Uterus (tissue), 4 donors: ENCODE results near the gene ADAMTS17. TPM values are rescaled to one million over a fixed set of nuclear protein-coding genes. Genes with fewer than 3 reads are reported as not detected.

Experiments
- DNase-seq, 2 donors: peaks; one replicate each; pipeline ENCODE4 v3.0.0-alpha.2; 2019 to 2020
- H3K27ac ChIP-seq, 2 donors: fragments of 200-600 bp; sonication (generic); 1 replicate in 1 of 2; 2 replicates in 1 of 2; pipeline ENCODE4 v1.5.1; 2016 to 2018
- H3K27me3 ChIP-seq, 2 donors: fragments of 200-600 bp; sonication (generic); one replicate each; pipeline ENCODE4 v1.5.1; 2018 to 2019; ENCODE audit warnings: control low read depth in 1 of 2
- H3K36me3 ChIP-seq, 2 donors: fragments of 200-600 bp; sonication (generic); one replicate each; pipeline ENCODE4 v1.5.1; 2019; ENCODE audit warnings: control low read depth in 1 of 2
- H3K4me1 ChIP-seq, 2 donors: fragments of 200-600 bp; sonication (generic); one replicate each; pipeline ENCODE4 v1.5.1; 2018 to 2019; ENCODE audit warnings: control low read depth in 1 of 2
- H3K4me3 ChIP-seq, 2 donors: fragments of 200-600 bp; sonication (generic); 1 replicate in 1 of 2; 2 replicates in 1 of 2; pipeline ENCODE4 v1.5.1; 2018 to 2019; ENCODE audit warnings: mild to moderate bottlenecking in 1 of 2
- H3K9me3 ChIP-seq, 2 donors: fragments of 200-600 bp; sonication (generic); one replicate each; pipeline ENCODE4 v1.5.1; 2019; ENCODE audit warnings: control low read depth in 1 of 2
- CTCF ChIP-seq, 4 experiments: fragments of 200-600 bp in 2 of 4; fragments of 450-650 bp in 2 of 4; sonication (generic) in 2 of 4; IDR thresholded peaks; one replicate each; pipeline ENCODE4 v1.5.1; 2016 to 2019; ENCODE audit warnings: antibody characterized with exemption in 4 of 4, mild to moderate bottlenecking in 2 of 4, moderate library complexity in 1 of 4
- POLR2A ChIP-seq, 2 donors: fragments of 450-650 bp; IDR thresholded peaks; one replicate each; pipeline ENCODE4 v1.6.1; 2016; ENCODE audit warnings: antibody characterized with exemption in 2 of 2, mild to moderate bottlenecking in 1 of 2, moderate library complexity in 1 of 2
- intact Hi-C: fragments of 100-400 bp; cut with DNase I; formaldehyde crosslinking; loops from one replicate; pipeline ENCODE4 v1.15.1; 2023; ENCODE audit warnings: low total_unique reads
- total RNA-seq, 4 donors: library from RNA; depleted of rRNA in 3 of 4; stranded (reverse); fragments of >200 nt in 3 of 4; gene quantifications; one replicate each; pipeline versions ENCODE4 v1.1.0 to v1.2.4, GENCODE V29; 2014 to 2023
- donor health status: DM: yes; HTN: yes; CAD: no.

Gene ADAMTS17
- total RNA-seq, 4 donors from 2014 or later = 3.1 to 17.1 (median 8.1) TPM; not detected in 1

DNA sequence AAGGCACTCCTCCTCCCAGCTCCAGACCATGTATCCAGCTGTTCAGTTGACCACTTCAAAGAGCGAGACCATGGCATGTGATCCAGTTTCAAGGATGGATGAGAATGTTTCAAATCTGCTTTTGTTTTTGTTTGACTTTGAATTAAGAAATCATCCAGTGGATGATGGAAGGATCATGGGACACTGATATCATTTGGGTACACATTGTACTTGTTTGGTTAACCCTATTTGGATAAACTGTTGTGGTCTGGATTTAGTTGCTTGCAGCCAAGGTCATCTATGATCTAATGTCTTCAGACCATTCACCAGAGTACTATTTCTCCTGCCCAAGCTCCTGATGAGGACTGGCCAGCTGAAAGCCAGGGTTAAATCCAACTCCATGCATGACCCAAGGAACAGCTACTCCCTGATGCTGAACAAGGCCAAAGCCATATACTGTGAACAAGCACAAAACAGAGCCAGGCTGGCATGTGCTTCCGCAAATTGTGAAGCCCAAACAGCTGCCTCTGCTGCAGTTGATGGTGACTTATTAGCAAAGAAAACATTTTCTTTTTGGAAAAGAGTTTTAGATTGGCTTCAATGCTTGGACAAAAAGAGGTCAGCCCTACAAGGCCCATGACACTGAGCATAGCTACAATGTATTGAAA, 5.2 kb upstream of the ADAMTS17 start:
- Histone ChIP-seq H3K27ac (no peak overlapping the region), H3K9me3 (no peaks in the 10 kb centered on the region), H3K4me1 (no peaks in the 10 kb centered on the region), H3K36me3 (no peaks in the 10 kb centered on the region), H3K4me3 (no peak overlapping the region), H3K27me3 (no peaks in the 10 kb centered on the region)
- TF ChIP-seq CTCF (IDR thresholded peaks at IDR 0.05) (no peak), POLR2A (IDR thresholded peaks at IDR 0.05) (no peak)
- intact Hi-C loops = no loop called here
- no peak for DNase-seq

GRCh38 chr15:100345438-100345837, 3.7 kb upstream of the ADAMTS17 start:
- peaks cover 0 to 3% of the 10 kb centered on the region in 2 donors for H3K27me3 ChIP-seq
- peaks cover 0 to 7% of the 10 kb centered on the region in 2 donors for H3K4me1 ChIP-seq
- H3K36me3 ChIP-seq = no peaks in the 10 kb centered on the region
- H3K4me3 ChIP-seq = no peak overlapping the region
- no peak for DNase-seq
- TF ChIP-seq POLR2A (IDR thresholded peaks at IDR 0.05) (no peak), CTCF (IDR thresholded peaks at IDR 0.05) (no peak)
- no peak overlapping the region for H3K27ac ChIP-seq
- no peaks in the 10 kb centered on the region for H3K9me3 ChIP-seq
- intact Hi-C loops = no loop called here

GRCh38 chr15:100343251-100343650, 1.5 kb upstream of the ADAMTS17 start:
- no peak for TF ChIP-seq CTCF (IDR thresholded peaks at IDR 0.05)
- TF ChIP-seq POLR2A (IDR thresholded peaks at IDR 0.05) = no peak
- Histone ChIP-seq H3K4me3 (no peak overlapping the region), H3K9me3 (no peaks in the 10 kb centered on the region), H3K27me3 (peaks cover 0 to 3% of the 10 kb centered on the region in 2 donors), H3K36me3 (no peaks in the 10 kb centered on the region), H3K4me1 (peaks cover 0 to 7% of the 10 kb centered on the region in 2 donors), H3K27ac (no peak overlapping the region)
- no peak for DNase-seq
- intact Hi-C loops = no loop called here

DNA sequence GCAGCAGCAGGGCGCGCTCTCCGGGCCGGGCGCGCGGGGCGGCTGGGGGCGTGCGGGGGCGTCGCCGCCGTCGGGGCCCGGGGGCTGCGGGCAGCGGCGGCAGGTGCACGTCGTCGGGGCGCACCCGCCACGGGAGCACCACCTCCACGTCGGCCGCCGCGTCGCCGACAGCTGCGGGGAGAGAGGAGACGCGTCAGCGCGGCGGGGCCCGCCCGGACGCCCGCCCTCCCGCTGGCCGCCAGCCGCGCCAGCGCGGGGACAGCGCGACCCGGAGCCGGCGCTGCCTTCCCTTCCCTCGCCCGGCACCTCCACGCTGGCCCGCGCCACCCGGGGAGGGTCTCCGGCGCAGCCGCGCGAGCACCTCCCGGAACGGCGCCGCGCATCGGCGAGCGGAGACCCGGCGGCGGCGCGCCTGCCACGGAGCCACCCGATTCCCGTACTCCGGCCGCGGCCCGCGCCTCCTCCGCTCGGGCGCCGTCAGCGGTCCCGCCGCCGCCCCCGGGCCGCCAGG, 481 bp downstream of the ADAMTS17 start:
- Histone ChIP-seq H3K27ac (peak overlapping the region; percentile 10 to 61), H3K4me3 (peak overlapping the region; percentile 40 to 76), H3K9me3 (no peaks in the 10 kb centered on the region), H3K27me3 (peaks cover 0 to 3% of the 10 kb centered on the region in 2 donors), H3K36me3 (no peaks in the 10 kb centered on the region), H3K4me1 (peaks cover 0 to 7% of the 10 kb centered on the region in 2 donors)
- intact Hi-C loops = no loop called here
- TF ChIP-seq POLR2A (IDR thresholded peaks at IDR 0.05) = no peak
- no peak for TF ChIP-seq CTCF (IDR thresholded peaks at IDR 0.05)
- no peak for DNase-seq

- H3K9me3 ChIP-seq = no peaks in the 10 kb centered on the region
- no peak overlapping the region for H3K27ac ChIP-seq
- peaks cover 0 to 3% of the 10 kb centered on the region in 2 donors for H3K27me3 ChIP-seq
- peak overlapping the region in 1 of 2 donors; percentile 11 for H3K4me3 ChIP-seq
- no peaks in the 10 kb centered on the region for H3K36me3 ChIP-seq
- no peak for TF ChIP-seq POLR2A (IDR thresholded peaks at IDR 0.05)
- TF ChIP-seq CTCF (IDR thresholded peaks at IDR 0.05) = no peak
- peaks cover 0 to 7% of the 10 kb centered on the region in 2 donors for H3K4me1 ChIP-seq
- intact Hi-C loops = no loop called here
- no peak for DNase-seq
Measured at GRCh38 chr15:100340721-100341238, 995 bp downstream of the ADAMTS17 start.
